ENCODE data around the gene GALNT12. TPM values are rescaled to one million over a fixed set of nuclear protein-coding genes. Genes with fewer than 3 reads are reported as not detected.
A peak's percentile ranks its signal among the peaks of the same experiment; 100 is the strongest.

The GALNT12 gene
- total and polyA plus RNA-seq, 2 experiments from 2014 or later: 14.6 to 23.6 TPM

DNA sequence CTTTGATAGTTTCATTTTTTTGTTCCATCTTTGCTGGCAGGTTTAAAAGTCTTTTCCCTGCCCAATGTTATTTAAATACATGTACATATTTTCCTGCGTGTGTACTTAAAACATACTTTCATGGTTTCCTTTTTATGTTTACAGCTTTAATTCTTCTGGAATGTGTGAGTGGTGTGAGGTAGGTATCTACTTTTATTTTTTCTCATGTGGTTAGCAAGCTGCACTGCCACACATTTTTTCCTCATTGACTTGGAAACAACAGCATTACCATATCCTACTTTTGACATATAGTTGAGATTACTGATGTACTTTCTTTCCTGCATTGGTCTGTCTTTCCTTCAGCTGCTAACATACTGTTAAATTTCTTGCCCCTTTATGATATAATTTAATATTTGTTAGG lies 84.8 kb downstream of the GALNT12 start:
- H3K36me3 ChIP-seq (ENCODE audit: insufficient read depth): no peaks in the 10 kb centered on the region
- TF ChIP-seq, protein P1, sequence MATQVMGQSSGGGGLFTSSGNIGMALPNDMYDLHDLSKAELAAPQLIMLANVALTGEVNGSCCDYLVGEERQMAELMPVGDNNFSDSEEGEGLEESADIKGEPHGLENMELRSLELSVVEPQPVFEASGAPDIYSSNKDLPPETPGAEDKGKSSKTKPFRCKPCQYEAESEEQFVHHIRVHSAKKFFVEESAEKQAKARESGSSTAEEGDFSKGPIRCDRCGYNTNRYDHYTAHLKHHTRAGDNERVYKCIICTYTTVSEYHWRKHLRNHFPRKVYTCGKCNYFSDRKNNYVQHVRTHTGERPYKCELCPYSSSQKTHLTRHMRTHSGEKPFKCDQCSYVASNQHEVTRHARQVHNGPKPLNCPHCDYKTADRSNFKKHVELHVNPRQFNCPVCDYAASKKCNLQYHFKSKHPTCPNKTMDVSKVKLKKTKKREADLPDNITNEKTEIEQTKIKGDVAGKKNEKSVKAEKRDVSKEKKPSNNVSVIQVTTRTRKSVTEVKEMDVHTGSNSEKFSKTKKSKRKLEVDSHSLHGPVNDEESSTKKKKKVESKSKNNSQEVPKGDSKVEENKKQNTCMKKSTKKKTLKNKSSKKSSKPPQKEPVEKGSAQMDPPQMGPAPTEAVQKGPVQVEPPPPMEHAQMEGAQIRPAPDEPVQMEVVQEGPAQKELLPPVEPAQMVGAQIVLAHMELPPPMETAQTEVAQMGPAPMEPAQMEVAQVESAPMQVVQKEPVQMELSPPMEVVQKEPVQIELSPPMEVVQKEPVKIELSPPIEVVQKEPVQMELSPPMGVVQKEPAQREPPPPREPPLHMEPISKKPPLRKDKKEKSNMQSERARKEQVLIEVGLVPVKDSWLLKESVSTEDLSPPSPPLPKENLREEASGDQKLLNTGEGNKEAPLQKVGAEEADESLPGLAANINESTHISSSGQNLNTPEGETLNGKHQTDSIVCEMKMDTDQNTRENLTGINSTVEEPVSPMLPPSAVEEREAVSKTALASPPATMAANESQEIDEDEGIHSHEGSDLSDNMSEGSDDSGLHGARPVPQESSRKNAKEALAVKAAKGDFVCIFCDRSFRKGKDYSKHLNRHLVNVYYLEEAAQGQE (IDR thresholded peaks at IDR 0.05; ENCODE audit: unreplicated experiment): no peak
- no peak for TF ChIP-seq EZH2 (IDR thresholded peaks at IDR 0.05; ENCODE audit: low read depth, unreplicated experiment)
- no peak for TF ChIP-seq POLR2AphosphoS5 (IDR thresholded peaks at IDR 0.05; ENCODE audit: low read depth)
- no peak for TF ChIP-seq STAT1 (IDR thresholded peaks at IDR 0.05; ENCODE audit: unreplicated experiment)
- TF ChIP-seq JUNB (IDR thresholded peaks at IDR 0.05; ENCODE audit: unreplicated experiment): no peak
- no peak for TF ChIP-seq EZH2phosphoT487 (IDR thresholded peaks at IDR 0.05; ENCODE audit: unreplicated experiment)
- TF ChIP-seq ZNF331 (CRISPR knock-in tag; IDR thresholded peaks at IDR 0.05; ENCODE audit: low read depth): no peak
- TF ChIP-seq, protein P2, sequence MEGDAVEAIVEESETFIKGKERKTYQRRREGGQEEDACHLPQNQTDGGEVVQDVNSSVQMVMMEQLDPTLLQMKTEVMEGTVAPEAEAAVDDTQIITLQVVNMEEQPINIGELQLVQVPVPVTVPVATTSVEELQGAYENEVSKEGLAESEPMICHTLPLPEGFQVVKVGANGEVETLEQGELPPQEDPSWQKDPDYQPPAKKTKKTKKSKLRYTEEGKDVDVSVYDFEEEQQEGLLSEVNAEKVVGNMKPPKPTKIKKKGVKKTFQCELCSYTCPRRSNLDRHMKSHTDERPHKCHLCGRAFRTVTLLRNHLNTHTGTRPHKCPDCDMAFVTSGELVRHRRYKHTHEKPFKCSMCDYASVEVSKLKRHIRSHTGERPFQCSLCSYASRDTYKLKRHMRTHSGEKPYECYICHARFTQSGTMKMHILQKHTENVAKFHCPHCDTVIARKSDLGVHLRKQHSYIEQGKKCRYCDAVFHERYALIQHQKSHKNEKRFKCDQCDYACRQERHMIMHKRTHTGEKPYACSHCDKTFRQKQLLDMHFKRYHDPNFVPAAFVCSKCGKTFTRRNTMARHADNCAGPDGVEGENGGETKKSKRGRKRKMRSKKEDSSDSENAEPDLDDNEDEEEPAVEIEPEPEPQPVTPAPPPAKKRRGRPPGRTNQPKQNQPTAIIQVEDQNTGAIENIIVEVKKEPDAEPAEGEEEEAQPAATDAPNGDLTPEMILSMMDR (conservative IDR thresholded peaks at IDR 0.05; ENCODE audit: low read depth in 2 of 2): no peak
- Mint-ChIP-seq H3K36me3 (ENCODE audit: low read depth) (no peaks in the 10 kb centered on the region), H3K27ac (no peak overlapping the region), H3K4me1 (no peaks in the 10 kb centered on the region), H3K4me3 (no peak overlapping the region), H3K9me3 (peaks cover 7% of the 10 kb centered on the region; the same call in 2 of the 3 replicates), H3K27me3 (ENCODE audit: insufficient read depth, low read depth, poor library complexity) (no peaks in the 10 kb centered on the region)
- no peaks in the 10 kb centered on the region for H3K79me2 ChIP-seq (replicated peaks; ENCODE audit: insufficient read depth)
- DNase-seq (ENCODE audit: low spot score): no peak
- peaks cover 8% of the 10 kb centered on the region; the same call in 1 of the 2 replicates for H3K4me1 ChIP-seq (ENCODE audit: insufficient read depth)
- no peaks in the 10 kb centered on the region for H3F3A ChIP-seq (replicated peaks; ENCODE audit: low read depth)
- H3K9me2 ChIP-seq (ENCODE audit: insufficient read depth): no peaks in the 10 kb centered on the region
- no peaks in the 10 kb centered on the region for H4K20me1 ChIP-seq (replicated peaks; ENCODE audit: insufficient read depth)
- no peak overlapping the region for H3K4me2 ChIP-seq
- H3K4me3 ChIP-seq: no peak overlapping the region
- no peak for ATAC-seq
- H3K27ac ChIP-seq (ENCODE audit: low read depth): no peak overlapping the region
- H2AFZ ChIP-seq: no peak overlapping the region
- H3K27me3 ChIP-seq (ENCODE audit: insufficient read depth): no peaks in the 10 kb centered on the region

DNA sequence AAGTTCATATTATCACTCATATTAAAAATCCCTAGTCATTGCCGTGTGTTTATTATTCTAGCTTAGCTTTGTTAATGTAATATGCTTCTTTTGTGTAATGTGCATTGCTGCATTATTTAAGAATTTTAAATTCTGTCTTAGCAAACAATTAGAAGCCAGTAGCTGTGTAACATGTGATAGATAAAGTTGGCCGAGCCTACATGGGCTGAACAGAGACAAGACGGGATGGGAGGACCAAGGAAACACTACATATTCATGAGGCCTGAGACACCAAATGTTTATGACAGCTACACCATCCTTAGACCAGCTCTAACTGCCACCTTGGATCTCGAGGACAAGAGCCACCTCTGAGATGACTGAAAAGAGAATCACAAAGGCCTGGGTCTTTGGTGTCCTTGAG lies 85.2 kb downstream of the GALNT12 start:
- Histone ChIP-seq H3K36me3 (ENCODE audit: insufficient read depth) (no peaks in the 10 kb centered on the region), H3K27me3 (ENCODE audit: insufficient read depth) (no peaks in the 10 kb centered on the region), H3K27ac (ENCODE audit: low read depth) (no peak overlapping the region), H3K79me2 (replicated peaks; ENCODE audit: insufficient read depth) (no peaks in the 10 kb centered on the region), H4K20me1 (replicated peaks; ENCODE audit: insufficient read depth) (no peaks in the 10 kb centered on the region), H3F3A (replicated peaks; ENCODE audit: low read depth) (no peaks in the 10 kb centered on the region), H3K9me2 (ENCODE audit: insufficient read depth) (no peaks in the 10 kb centered on the region), H3K4me3 (no peak overlapping the region), H3K4me1 (ENCODE audit: insufficient read depth) (peaks cover 8% of the 10 kb centered on the region; the same call in 1 of the 2 replicates), H3K4me2 (no peak overlapping the region), H2AFZ (0 out of 2 replicates have a peak overlapping the region, but pooled peaks have one; percentile 43)
- Mint-ChIP-seq H3K27ac (no peak overlapping the region), H3K27me3 (ENCODE audit: insufficient read depth, low read depth, poor library complexity) (no peaks in the 10 kb centered on the region), H3K9me3 (peaks cover 8% of the 10 kb centered on the region; the same call in 2 of the 3 replicates), H3K4me1 (no peaks in the 10 kb centered on the region), H3K36me3 (ENCODE audit: low read depth) (no peaks in the 10 kb centered on the region), H3K4me3 (no peak overlapping the region)
- no peak for ATAC-seq
- no peak for DNase-seq (ENCODE audit: low spot score)
- TF ChIP-seq, protein P3, sequence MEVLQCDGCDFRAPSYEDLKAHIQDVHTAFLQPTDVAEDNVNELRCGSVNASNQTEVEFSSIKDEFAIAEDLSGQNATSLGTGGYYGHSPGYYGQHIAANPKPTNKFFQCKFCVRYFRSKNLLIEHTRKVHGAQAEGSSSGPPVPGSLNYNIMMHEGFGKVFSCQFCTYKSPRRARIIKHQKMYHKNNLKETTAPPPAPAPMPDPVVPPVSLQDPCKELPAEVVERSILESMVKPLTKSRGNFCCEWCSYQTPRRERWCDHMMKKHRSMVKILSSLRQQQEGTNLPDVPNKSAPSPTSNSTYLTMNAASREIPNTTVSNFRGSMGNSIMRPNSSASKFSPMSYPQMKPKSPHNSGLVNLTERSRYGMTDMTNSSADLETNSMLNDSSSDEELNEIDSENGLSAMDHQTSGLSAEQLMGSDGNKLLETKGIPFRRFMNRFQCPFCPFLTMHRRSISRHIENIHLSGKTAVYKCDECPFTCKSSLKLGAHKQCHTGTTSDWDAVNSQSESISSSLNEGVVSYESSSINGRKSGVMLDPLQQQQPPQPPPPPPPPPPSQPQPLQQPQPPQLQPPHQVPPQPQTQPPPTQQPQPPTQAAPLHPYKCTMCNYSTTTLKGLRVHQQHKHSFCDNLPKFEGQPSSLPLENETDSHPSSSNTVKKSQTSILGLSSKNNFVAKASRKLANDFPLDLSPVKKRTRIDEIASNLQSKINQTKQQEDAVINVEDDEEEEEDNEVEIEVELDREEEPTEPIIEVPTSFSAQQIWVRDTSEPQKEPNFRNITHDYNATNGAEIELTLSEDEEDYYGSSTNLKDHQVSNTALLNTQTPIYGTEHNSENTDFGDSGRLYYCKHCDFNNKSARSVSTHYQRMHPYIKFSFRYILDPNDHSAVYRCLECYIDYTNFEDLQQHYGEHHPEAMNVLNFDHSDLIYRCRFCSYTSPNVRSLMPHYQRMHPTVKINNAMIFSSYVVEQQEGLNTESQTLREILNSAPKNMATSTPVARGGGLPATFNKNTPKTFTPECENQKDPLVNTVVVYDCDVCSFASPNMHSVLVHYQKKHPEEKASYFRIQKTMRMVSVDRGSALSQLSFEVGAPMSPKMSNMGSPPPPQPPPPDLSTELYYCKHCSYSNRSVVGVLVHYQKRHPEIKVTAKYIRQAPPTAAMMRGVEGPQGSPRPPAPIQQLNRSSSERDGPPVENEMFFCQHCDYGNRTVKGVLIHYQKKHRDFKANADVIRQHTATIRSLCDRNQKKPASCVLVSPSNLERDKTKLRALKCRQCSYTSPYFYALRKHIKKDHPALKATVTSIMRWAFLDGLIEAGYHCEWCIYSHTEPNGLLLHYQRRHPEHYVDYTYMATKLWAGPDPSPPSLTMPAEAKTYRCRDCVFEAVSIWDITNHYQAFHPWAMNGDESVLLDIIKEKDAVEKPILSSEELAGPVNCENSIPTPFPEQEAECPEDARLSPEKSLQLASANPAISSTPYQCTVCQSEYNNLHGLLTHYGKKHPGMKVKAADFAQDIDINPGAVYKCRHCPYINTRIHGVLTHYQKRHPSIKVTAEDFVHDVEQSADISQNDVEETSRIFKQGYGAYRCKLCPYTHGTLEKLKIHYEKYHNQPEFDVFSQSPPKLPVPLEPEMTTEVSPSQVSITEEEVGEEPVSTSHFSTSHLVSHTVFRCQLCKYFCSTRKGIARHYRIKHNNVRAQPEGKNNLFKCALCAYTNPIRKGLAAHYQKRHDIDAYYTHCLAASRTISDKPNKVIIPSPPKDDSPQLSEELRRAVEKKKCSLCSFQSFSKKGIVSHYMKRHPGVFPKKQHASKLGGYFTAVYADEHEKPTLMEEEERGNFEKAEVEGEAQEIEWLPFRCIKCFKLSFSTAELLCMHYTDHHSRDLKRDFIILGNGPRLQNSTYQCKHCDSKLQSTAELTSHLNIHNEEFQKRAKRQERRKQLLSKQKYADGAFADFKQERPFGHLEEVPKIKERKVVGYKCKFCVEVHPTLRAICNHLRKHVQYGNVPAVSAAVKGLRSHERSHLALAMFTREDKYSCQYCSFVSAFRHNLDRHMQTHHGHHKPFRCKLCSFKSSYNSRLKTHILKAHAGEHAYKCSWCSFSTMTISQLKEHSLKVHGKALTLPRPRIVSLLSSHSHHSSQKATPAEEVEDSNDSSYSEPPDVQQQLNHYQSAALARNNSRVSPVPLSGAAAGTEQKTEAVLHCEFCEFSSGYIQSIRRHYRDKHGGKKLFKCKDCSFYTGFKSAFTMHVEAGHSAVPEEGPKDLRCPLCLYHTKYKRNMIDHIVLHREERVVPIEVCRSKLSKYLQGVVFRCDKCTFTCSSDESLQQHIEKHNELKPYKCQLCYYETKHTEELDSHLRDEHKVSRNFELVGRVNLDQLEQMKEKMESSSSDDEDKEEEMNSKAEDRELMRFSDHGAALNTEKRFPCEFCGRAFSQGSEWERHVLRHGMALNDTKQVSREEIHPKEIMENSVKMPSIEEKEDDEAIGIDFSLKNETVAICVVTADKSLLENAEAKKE (CRISPR knock-in tag; IDR thresholded peaks at IDR 0.05): no peak
- no peak for TF ChIP-seq ZNF114 (CRISPR knock-in tag; IDR thresholded peaks at IDR 0.05)
- no peak for TF ChIP-seq EZH2 (IDR thresholded peaks at IDR 0.05; ENCODE audit: low read depth, unreplicated experiment)
- no peak for TF ChIP-seq NANOG (IDR thresholded peaks at IDR 0.05; ENCODE audit: borderline replicate concordance)
- TF ChIP-seq ZNF331 (CRISPR knock-in tag; IDR thresholded peaks at IDR 0.05; ENCODE audit: low read depth): no peak
- TF ChIP-seq POLR2AphosphoS5 (IDR thresholded peaks at IDR 0.05; ENCODE audit: low read depth): no peak
